Activated CD4-positive, CD25-positive, alpha-beta regulatory T cell (primary cell): ENCODE results near the gene CETN2.
A peak's percentile ranks its signal among the peaks of the same experiment; 100 is the strongest.
"Not testable (repeated sequence)": the region's sequence is repeated elsewhere in the genome, so short reads cannot be mapped to it uniquely, and the experiment has no call there.

Experiments used
- DNase-seq, 4 experiments: peaks; one replicate each; lab custom pipeline; 2025; lab: John Stamatoyannopoulos, UW

CETN2 gene

DNA sequence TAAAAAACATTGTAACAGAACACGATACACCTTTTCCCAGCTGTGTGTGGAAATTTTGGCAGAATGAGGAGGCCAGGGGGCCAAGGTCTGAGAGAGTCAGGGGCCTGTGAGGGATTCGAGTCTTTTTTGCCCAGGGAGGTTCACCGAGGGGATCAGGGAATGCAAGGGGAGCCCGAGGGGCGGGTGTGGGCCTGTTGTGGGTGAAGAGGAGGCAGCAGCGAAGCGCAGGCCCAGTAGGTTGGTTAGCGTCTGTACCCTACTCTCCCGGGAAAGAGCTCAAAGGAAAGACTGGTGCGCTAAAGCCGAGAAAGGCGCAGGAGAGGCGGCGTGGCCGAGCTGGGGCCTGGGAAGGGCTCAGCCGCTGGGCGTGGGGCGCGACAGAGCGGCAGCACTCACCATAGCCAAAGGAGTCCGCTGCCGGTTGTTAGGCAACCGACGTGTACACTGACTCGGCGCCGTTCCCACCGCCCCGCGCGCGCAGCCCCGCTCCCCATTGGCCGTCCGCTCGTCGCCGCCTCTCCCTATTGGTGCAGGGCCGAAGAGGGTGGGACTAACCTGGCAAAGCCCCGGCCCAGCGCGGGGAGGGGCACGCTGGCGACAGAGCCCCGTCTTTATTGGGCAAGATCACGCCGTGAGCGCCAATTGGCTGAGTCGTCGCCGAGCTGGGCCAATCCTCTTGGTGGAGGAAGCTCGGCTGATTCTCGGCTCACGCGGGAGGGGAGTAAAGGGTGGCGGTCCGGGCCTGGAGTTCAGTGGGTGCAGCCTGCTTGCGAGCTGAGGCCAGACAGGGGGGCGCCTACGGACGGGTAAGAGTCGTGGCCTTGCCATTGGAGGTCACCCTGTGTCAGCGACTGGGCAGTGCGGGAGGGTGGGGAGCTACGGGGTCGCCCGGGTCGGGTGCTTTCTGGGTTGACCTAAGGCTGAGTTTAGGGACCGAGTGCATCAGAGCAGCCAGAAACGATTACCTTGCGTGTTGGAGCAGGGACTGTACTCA is at the start of gene CETN2, which contains the start of gene NSDHL:
Gene CETN2, minus strand, starts transcription at position 446 of the 994 bp plus-strand sequence. Its CDS starts 47 bp downstream, at position 399.
Gene NSDHL, plus strand, starts transcription at position 752 of the 994 bp plus-strand sequence. CDS start 15,262 bp downstream, outside the sequence.
- peak; percentile 83 to 87 (median 86) for DNase-seq

DNA sequence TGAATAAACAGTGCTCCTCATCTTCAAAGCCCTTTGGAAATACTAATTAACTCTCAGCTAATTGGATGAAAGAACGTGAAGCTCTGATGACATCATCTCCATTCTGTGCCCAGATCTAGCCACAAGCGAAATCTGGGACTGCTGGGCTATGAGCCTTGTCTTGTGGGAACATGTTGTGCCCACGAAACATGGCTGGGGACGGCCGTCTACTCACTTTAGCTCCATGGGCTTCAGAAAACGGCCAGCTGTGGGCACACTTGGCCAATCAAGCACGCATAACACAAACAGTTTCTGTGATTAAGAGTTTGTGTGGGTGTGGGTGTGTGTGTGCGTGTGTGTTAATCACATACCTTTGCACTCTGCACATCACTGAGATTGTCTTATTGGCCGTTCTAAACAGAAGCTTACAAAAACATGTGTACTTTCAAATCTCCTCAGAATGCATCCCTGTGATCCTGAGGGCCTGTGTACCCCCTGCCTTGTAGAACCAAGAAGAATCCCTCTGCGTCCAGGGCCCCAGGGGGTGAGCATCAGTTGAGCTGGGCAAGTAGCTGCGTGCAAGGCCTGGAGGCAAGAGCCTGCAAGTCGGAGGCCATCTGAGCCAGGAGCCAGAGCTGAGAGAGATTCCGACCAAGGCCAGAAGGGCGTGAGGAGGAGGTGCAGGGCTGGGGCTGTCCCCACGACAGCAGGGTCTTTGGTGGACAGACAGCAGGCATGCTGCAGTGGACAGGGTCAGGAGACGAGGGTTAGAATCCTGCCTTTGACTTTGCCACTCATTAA is 48.6 kb upstream of the CETN2 start:
- DNase-seq = no peak

DNA sequence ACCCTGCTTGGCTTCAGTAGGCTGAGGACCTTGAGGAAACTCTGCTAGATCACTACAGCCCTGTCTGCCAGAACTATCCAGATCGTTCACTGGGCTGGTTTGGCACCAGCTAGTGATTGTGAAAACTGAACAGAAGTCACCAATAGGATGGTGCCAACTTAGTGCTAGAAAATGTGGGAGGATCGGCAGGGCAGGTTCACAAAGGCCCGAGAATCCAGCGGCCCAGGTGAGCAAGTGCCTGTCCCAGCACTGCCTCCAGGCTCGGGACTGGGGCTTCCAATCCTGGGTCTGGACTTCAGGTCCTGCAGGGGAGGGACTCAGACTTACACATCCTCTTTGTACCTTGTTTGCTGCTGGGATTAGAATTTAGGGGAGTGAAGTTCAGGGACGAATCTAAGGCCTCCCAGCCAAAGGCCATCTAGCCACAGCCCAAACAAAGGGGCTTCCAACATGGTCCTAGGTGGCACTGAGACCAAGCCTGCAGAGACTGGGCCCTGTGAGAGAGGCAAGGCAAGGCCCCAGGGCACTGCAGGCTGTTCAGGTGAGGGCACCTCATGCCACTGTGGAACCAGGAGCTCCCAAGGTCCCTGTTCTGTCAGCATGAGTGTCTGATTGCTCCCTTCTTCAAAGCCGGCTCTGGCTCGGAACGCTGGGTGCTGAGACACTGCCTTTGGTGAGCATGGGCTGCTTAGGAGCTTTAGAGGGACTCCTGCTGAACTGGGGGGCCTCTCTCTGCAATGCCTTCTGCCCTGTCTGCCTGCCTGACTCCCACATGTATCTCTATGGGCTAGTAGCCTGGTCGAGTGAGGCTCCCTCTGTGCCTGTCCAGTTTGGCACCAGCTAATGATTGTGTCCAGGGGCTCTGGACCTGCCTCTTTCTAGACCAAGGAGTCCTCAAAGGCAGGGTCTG is 46.6 kb upstream of the CETN2 start:
- DNase-seq = no peak

DNA sequence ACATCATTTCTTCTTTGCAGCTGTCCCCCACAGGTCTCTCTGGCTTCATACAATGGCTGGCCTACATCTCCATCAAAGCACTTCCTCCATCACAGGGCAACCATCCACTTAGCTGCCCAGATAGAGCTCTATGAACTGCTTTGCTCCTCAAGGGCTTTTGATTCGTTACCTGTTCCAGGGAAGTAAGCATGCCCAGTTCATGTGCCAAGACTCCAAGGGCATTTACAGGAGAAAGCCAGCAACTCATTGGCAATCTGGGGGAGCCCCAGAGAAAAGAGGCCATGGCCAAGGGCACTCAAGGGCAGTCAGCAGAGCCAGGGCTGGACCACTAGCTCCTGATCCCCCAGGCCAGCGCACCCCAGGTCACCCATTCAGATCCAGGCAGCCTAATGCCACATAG is 42.8 kb upstream of the CETN2 start:
- DNase-seq = no peak

DNA sequence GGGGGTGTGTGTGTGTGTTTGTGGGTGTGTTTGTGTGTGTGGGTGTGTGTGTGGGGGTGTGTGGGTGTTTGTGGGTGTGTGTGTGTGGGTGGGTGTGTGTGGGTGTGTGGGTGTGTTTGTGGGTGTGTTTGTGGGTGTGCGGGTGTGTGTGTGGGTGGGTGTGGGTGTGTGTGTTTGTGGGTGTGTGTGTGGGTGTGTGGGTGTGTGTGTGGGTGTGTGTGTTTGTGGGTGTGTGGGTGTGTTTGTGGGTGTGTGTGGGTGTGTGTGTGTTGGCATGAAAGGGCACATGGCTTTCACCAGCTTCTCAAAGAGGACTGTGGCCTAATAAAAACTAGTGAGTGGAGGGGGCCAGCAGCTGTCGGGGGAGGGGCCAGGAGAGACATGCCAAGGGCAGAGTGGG is 42.0 kb upstream of the CETN2 start:
- no peak for DNase-seq

DNA sequence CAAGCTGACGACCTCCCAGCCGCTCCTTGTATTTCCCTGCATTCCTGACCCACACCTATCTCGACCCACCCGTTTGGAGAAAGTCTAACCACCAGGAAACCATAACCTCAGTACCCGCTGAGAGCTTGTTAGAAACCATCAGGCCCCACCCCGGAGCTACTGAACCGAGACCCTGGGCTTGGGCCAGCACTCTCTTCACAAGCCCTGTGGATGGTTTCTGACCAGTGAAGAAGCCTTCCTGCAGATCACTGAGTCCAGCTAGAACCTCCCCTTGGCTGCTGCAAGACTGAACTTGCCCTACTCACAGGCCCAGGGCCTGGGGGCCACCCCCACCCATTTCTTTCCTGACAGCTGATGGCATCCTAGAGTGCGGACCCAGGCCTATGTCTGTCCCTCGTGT is 40.7 kb upstream of the CETN2 start:
- no peak for DNase-seq

DNA sequence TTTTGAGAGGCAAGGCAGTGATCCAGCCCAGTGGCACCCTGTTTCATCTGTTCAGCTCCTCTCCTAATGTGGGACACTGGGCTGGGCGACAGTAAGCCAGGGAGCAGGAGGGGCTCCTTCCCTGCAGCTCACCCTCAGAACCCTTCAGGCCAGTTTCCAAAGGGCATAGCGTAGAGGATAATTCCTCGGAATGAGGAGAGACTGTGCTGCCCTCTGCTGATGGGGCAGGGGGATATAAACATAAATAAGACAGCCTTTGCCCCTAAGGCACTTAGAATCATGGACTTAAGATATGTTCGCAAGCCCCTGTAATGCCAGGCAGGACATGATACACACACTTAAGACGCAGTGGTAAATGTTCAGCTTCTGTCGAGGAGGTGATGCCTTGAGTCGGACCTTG is 39.4 kb upstream of the CETN2 start:
- no peak for DNase-seq

DNA sequence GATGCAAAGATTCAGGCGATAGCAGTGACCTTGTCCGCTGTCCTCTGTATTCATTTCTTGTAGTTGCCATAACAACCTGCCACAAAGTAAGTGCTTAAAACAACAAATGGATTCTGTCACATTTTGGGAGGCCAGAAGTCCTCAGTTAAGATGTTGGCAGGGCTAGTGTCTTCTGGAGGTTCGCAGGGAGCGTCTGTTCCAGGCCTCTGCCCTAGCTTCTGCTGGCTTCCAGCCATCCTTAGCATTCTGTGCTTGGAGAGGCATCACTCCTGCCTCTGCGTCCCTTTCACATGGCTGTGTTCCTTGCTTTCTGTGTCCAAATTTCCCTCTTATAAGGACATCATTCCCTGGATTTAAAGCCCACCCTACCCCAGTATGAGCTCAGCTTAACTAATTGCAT is 35.8 kb upstream of the CETN2 start:
- no peak for DNase-seq

DNA sequence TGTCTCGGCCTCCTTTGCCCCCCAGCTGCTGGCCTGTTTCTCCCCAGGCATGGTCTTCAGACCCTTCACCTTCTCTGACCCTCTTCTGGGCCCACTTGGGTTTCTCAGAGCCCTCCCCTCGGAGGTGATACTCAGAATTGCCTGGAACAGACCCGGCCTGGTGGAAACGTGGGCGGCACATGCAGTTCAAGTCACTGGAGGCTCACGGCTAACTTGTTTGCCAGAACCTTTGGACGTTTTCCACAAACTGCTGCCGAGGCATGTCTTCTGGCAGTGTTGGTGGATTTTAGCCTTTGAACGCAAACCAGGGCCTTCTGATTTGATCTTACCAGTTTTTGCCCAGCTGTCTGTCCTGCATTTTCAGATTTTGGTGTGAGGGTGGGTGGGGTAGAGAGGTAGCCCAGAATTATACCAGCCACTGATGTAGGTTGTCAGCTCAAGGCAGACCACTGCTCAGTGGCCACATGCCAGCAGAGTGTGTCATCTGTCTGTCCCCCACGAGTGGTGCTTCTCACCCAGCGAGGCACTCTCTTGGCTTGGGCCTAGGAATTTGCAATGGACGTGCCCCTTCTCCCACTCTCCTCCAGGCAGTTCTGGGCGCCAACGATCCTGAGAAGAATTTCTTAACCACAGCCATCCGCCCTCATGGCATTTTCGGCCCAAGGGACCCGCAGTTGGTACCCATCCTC is 34.8 kb upstream of the CETN2 start:
- DNase-seq = no peak

DNA sequence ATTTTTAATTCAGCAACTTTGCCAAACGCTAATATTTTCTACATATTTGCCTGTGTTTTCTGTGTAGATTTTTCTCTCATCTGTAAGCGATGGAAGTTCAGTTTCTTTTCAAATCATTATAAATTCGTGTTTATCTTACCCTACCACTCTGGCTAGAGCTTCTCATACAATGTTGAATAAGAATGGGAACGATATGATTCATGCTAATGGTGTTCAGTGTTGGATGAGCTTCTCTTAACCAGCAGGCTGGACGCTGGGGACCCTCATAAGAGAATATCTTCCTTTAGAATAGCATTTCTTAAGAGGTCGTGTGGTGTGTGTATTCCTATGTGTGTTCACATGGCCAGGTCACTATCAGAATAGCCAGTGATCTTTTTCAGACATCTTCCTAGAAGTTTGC is 31.3 kb upstream of the CETN2 start:
- DNase-seq = no peak

DNA sequence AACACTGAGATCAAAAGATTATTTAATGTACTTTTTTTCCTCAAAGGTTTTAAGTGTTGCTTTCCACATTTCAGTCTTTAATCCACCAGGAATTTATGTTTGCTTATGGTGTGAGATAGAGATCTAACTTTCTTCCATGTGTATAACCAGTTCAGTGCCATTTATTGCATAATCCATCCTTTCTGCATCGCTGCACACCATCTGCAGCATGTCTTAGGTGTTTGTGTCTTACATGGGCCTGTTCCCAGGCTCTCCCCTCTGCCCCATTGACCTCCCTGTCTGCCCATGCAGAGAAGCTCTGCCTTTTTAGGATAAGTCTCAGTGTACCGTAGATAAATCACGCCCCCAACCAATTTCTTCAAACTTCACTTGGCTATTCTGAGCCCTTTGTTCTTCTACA is 30.6 kb upstream of the CETN2 start:
- no peak for DNase-seq

DNA sequence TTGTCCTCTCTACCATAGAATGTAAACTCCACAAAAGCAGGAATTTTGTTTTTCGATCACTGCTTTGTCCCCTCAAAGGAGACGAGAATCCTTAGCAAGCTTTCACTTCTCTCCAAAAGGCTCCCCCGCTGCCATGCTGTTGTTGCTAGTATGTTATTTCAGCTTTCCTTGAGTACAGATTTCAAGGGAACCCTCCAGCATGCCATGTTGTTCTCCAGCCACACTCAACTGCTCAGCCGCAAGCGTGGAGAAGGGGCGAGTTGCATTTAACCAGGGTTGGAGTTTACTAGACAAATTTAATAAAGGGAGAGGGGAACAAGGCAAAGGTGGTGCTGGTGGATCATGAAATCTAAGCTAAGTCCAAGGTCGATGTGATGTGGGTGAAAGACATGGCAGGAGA is 23.4 kb upstream of the CETN2 start:
- no peak for DNase-seq

DNA sequence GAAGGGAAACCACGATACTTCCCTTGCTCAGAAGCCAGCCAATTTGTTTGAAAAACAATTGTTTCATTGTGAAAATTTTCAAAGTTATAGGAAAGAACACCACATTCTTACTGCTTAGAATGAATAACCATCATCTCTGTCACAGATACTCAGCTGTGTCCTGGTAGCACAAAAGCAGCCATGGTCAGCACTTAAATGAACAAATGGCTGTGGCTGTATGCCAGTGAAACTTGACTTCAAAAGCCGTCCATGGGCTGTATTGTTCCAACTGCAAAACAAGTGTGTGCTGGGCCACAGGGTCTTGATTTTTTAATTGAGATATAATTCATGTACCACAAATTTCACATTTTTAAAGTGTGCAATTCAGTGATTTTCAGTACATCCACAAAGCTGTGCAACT is 19.9 kb upstream of the CETN2 start:
- no peak for DNase-seq

DNA sequence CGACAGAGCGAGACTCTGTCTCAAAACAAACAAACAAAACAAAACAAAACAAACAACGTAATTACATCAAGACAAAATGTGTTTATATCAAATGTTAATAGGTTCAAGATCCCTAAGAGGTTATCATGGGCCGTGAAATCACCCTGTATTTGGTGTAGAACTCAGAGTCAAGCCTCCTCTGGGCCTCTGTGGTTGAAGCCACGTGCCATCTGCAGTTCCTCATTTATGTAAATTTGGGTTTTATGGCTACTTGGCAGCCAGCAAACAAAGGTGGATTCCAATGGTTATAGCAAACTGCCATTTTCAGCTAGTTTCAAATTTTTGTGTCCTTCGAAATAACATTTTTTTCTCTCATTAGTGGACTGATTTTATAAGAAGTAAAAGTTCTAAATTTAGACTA is 16.7 kb upstream of the CETN2 start:
- DNase-seq = no peak

DNA sequence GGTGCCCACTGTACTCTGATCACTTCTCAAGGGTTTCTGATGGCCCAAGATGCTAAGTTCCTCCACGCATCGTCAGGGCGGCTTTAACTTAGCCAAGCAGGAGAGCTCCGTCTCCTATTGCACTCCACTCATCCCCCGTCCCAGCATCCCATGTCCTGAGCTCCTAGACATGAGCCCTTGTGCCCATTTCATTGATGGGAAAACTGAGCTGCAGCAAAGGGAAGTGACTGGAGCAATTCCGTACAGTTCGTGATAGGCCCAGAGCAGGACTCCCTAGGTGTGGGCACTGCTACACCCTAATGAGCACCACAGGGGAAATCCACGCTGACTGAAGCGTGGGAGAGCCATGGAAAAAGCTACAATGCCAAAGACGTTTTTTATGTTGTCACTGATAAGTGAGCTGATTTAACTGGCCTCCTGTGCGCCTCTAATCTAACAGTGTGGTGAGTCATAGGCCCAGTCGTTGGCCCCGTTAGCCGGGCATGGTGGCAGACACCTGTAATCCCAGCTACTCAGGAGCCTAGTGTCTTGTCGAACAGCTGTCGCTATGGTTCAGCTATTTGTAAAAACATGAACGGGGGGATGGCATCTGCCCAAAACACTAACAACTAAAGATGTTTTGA is 15.2 kb upstream of the CETN2 start:
- no peak for DNase-seq

DNA sequence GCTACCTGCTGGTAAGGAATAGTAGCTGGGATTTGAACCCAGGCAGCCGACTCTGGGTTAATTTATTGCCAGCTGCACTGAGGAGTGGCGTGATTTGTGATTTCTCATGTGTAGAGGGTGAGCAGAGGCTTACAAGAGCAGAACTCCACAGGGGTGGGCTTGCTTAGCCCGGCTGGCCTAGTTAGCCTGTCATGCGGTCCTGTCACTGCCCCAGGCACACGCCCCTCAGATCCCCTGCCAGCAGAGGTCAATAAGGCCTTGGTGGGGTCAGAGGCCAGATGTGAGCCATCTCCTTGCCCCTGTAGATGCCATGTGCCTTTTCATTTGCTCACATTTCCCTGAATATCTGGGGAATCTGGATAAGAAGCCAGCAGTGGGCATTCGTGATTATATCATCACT is 13.7 kb upstream of the CETN2 start:
- DNase-seq = no peak

DNA sequence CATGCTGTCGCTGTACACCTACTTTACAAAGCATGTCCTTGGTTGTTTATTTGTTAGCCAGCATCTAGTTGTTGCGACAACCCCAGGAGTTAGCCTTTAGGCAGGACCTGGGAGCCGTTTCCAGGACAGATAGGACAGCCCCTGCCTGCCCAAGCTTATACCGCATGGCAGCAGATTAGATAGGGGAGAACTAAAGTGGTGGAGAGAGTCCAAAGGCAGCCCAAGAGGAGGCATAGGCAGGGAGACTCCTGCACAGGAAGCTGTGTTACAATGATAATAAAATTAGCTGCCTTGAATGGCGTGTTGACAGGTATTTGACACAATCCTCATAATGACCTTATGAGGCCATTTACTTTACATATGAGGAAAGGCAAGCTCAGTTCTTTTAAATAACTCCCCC is 13.3 kb upstream of the CETN2 start:
- DNase-seq = no peak

DNA sequence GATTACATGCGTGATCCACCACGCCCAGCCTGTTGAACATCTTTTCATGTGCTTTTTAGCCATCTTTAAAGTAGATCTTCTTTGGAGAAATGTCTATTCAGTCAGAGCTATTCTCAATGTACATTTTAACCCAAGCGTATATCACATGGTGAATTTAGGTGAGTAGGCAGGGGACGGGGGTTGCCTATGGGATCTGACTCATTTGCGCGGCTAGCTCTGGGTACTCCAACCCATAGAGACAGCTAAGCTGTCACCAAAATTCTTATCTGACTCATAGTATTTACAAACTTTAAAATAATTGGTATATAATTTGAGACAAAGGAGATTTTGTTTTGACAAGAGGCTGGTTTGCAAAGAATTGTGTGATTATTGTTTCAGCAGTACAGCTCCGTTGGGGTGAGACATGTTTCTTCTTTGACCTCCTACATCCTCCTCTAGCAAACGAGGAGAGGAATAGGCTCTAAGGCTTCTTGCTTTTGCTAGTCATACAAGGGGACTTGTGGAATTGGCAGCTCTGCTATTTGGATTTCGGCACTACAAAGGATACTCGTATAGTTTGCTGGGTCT is 12.3 kb upstream of the CETN2 start:
- no peak for DNase-seq

DNA sequence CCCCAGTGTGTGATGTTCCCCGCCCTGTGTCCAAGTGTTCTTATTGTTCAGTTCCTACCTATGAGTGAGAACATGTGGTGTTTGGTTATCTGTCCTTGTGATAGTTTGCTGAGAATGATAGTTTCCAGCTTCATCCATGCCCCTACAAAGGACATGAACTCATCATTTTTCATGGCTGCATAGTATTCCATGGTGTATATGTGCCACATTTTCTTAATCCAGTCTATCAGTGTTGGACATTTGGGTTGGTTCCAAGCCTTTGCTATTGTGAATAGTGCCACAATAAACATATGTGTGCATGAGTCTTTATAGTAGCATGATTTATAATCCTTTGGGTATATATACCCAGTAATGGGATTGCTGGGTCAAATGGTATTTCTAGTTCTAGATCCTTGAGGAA is 4.9 kb upstream of the CETN2 start:
- DNase-seq = not testable (repeated sequence)

DNA sequence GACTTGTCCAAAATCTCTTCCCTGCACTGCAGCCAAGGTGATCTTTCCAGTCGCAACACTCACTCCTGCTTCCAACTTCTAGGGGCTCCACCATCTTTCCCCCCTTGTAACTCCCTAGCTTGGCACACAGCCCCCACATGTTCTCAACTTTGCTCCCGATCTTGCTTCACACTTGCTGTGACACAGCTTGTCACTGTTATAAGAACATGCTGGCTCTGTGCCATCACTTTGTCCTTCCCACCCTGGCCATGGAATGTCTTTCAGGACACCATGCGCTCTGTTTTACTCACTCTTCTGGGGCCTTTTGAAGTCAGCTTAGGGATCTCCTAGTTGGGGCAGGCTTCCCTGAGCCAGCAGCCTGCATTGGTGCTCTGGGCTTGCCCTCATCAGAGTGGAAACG is 2.8 kb upstream of the CETN2 start:
- no peak for DNase-seq
